GM19035 (cell line): ENCODE measurements around the gene LEKR1.
A peak's percentile ranks its signal among the peaks of the same experiment; 100 is the strongest.

Source experiments
- ATAC-seq: cut with Tn5 transposase; IDR thresholded peaks from one replicate; pipeline ENCODE4 v1.9.1; 2021; ENCODE audit not compliant: unreplicated experiment

LEKR1 gene

GRCh38 chr3:157051055-157051454 lies 224.9 kb downstream of the LEKR1 start:
- ATAC-seq = no peak

- ATAC-seq = no peak
Measured at GRCh38 chr3:157051591-157051990, 225.4 kb downstream of the LEKR1 start.

- ATAC-seq = no peak
Measured at GRCh38 chr3:157056035-157056434, 229.9 kb downstream of the LEKR1 start.

GRCh38 chr3:157058392-157059071 lies 232.4 kb downstream of the LEKR1 start:
- ATAC-seq = peak; percentile 8

DNA sequence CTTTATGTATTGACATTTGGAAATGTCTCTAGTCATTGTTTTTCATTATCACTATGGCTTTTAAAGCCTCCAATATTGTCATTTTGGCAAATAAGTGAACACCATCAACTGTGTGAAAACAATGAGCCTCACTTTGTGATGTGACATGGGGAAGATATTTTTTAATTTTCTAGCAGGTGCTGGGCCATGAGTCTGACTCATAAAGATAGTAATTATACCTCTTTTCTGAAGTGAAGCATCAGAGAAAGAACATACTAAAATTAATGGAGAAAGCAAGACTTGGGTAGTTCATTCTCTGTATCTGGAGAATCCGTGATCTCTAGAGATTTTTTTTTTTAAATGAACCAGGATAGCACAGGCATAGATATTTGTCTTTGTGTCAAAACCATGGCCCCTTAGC lies 233.0 kb downstream of the LEKR1 start:
- peak; percentile 46 for ATAC-seq

GRCh38 chr3:157059661-157060060 lies 233.5 kb downstream of the LEKR1 start:
- ATAC-seq = peak; percentile 68

GRCh38 chr3:157061265-157061664 lies 235.1 kb downstream of the LEKR1 start:
- ATAC-seq = no peak

GRCh38 chr3:157063469-157063868 lies 237.3 kb downstream of the LEKR1 start:
- ATAC-seq = no peak

DNA sequence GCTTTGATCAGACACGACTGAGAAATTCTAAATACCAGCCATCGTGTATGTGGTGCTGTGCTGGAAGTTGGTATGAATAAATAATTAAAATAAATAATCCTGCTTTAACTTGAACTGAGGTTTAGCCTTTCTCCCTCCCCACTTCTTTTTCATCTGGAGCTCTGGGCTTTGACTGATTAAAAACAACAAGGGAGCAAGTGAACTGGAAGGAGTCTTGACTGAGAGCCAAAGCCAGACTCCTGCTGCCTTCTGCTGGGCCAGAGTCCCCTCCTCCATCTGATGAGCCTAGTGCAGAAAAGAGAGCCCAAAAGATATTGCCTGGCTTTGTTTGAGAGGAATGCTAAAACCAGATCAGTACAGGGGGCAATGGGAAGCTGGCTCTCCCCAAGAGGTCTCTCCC lies 237.8 kb downstream of the LEKR1 start:
- ATAC-seq = no peak

DNA sequence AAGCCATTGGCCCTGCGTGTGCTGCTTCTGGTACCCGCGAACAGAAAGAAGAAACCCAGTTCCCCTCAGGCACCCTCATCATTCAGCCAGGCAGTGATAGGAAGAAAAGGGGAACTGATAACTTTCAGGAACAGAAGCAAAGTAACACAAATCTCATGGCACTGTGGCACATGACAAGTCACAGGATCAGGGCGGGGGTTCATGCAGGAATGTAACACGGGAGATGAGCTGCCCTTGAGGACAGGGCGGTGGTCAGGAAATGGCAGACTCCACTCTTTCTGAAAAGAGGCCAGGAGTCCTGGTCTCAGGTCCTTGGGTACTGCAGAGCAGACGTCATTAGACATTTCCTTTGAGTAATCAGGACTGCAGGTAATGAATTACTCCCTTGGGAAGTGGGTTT lies 238.2 kb downstream of the LEKR1 start:
- peak; percentile 55 for ATAC-seq

DNA sequence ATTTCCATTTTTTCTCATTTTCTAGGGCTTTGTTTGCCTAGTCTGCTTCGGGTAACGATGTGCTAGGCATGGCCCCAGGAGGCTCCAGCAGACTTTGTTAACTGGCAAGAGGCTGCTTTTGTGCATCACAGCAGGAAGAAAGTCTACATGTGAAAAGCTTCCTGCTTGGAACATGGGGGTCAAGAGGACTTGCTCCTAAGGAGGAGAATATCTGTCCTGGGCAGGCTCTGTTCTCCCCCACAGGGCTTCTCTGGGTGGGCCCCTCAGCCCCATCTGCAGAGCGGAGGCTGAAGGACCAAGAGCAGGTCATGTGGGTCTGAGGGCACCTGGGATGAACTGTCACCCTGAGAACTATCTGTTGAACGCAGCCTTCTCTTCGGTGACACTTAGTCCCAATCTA lies 239.0 kb downstream of the LEKR1 start:
- ATAC-seq = no peak

GRCh38 chr3:157066335-157067098 lies 240.4 kb downstream of the LEKR1 start:
- no peak for ATAC-seq

- peak; percentile 57 for ATAC-seq
Measured at GRCh38 chr3:157067114-157067513, 241.0 kb downstream of the LEKR1 start.

- ATAC-seq = no peak
Measured at GRCh38 chr3:157069406-157069805, 243.3 kb downstream of the LEKR1 start.

- no peak for ATAC-seq
Measured at GRCh38 chr3:157069846-157070677, 243.9 kb downstream of the LEKR1 start.

- no peak for ATAC-seq
Measured at GRCh38 chr3:157070678-157070999, 244.5 kb downstream of the LEKR1 start.

DNA sequence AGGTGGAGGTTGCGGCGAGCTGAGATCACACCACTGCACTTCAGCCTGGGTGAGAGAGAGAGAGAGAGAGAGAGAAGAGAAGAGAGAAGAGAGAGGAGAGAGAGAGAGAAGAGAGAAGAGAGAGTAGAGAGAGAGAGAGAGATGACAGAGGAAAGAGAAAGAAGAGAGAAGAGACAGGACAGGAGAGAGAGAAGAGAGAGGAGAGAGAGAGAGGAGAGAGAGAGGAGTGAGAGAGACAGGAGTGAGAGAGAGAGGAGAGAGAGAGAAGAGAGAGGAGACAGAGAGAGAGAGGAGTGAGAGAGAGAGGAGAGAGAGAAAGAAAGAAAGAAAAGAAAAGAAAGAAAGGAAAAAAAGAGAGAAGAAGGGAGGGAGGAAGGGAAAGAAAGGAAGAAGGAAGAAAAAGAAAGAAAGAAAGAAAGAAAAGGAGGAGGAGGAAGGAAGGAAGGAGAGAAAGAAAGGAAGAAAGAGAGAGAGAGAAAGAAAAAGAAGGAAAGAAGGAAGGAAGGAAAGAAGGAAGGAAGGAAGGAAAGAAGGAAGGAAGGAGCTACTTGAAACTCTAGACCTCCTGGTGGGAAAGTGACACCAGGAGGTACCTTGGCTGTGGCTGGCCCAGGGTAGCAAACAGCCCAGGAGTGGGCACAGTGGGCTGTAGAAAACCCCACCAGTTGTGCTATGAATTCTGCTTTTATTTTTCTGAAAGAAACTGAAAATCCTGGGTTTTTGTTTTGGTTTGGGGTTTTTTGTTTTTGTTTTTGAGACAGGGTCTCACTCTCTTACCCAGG lies 245.8 kb downstream of the LEKR1 start:
- ATAC-seq = no peak

DNA sequence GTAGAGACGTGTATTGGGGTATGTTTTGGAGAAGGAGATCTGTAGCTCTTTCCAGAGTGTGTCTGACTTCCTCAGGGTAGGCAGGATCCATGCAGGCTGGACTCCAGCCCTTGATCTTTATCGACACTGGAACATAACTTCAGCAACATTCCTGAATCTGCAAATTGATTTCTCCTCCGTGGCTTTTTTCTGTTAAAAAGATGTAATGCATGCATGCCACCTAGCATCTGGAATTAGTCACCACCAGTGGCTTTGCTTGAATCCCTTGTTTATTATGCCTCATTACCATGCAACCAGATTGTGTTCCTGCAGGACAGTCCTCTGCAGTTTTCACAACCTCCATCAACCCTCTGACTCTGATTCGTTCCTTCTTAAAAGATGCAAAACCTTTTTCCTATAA lies 247.7 kb downstream of the LEKR1 start:
- ATAC-seq = no peak

GRCh38 chr3:157074490-157074889 lies 248.3 kb downstream of the LEKR1 start:
- no peak for ATAC-seq

GRCh38 chr3:157074981-157075380 lies 248.8 kb downstream of the LEKR1 start:
- no peak for ATAC-seq
